ENCODE measurements around the gene LRP6.

Gene LRP6

GRCh38 chr12:12210416-12210815 lies 56.4 kb downstream of the LRP6 start:
- Histone ChIP-seq H3K4me1 (ENCODE audit: control insufficient read depth, low read depth, low read length) (peaks cover 9% of the 10 kb centered on the region), H3K4me3 (ENCODE audit: low read length) (no peak overlapping the region), H3K27ac (ENCODE audit: low read length) (no peak overlapping the region), H3K27me3 (ENCODE audit: control insufficient read depth, insufficient read depth, low read length) (no peaks in the 10 kb centered on the region), H3K9me3 (ENCODE audit: control insufficient read depth, low read depth, low read length) (no peaks in the 10 kb centered on the region), H3K9ac (ENCODE audit: low read length) (no peak overlapping the region), H3K36me3 (ENCODE audit: control insufficient read depth, low read depth, low read length) (no peaks in the 10 kb centered on the region)

GRCh38 chr12:12209675-12210074 lies 57.2 kb downstream of the LRP6 start:
- Histone ChIP-seq H3K27me3 (ENCODE audit: control insufficient read depth, insufficient read depth, low read length) (no peaks in the 10 kb centered on the region), H3K4me3 (ENCODE audit: low read length) (no peak overlapping the region), H3K9ac (ENCODE audit: low read length) (no peak overlapping the region), H3K4me1 (ENCODE audit: control insufficient read depth, low read depth, low read length) (peaks cover 4% of the 10 kb centered on the region), H3K36me3 (ENCODE audit: control insufficient read depth, low read depth, low read length) (no peaks in the 10 kb centered on the region), H3K27ac (ENCODE audit: low read length) (no peak overlapping the region), H3K9me3 (ENCODE audit: control insufficient read depth, low read depth, low read length) (no peaks in the 10 kb centered on the region)

DNA sequence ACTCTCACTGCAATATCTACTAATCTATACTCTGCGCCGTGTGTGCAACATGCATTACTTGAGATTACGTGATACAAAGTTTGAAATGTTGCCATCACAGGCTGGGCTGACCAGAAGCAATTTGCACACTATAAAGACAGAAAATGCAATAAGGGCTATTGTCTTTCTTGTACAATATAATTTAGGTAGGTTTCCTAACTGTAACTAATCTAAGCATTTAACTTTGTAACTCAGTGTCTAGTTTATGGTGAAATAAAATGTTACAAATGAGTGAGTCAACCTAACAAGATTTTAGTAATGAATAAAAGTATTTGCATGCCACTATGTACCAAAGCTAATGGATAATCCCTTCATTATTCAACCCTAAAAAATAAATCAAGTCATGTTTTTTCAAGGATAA lies 57.8 kb downstream of the LRP6 start:
- no peaks in the 10 kb centered on the region for H3K27me3 ChIP-seq (ENCODE audit: control insufficient read depth, insufficient read depth, low read length)
- no peak overlapping the region for H3K9ac ChIP-seq (ENCODE audit: low read length)
- H3K27ac ChIP-seq (ENCODE audit: low read length) = no peak overlapping the region
- H3K36me3 ChIP-seq (ENCODE audit: control insufficient read depth, low read depth, low read length) = no peaks in the 10 kb centered on the region
- no peaks in the 10 kb centered on the region for H3K4me1 ChIP-seq (ENCODE audit: control insufficient read depth, low read depth, low read length)
- H3K9me3 ChIP-seq (ENCODE audit: control insufficient read depth, low read depth, low read length) = no peaks in the 10 kb centered on the region
- H3K4me3 ChIP-seq (ENCODE audit: low read length) = no peak overlapping the region

DNA sequence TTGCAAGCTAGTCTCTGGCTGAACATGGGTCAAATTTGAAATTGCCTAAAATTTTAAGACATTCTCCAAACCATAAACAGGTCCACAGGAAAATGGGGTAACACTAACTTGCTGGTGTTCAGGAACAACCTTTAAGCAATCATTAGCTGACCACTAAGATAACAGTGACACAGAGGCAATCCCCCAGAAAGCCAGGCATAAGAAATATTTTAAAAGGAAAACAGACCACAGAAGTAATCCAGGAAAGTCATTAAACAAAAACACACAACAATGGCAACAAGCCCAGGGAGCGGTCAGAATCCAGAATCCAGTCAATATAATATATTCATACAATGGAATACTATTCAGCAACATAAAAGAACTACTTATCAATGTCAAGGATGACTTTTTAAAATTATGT lies 59.1 kb downstream of the LRP6 start:
- H3K9ac ChIP-seq (ENCODE audit: low read length) = no peak overlapping the region
- H3K36me3 ChIP-seq (ENCODE audit: control insufficient read depth, low read depth, low read length) = peaks cover 3% of the 10 kb centered on the region
- no peaks in the 10 kb centered on the region for H3K27me3 ChIP-seq (ENCODE audit: control insufficient read depth, insufficient read depth, low read length)
- no peak overlapping the region for H3K4me3 ChIP-seq (ENCODE audit: low read length)
- no peaks in the 10 kb centered on the region for H3K4me1 ChIP-seq (ENCODE audit: control insufficient read depth, low read depth, low read length)
- no peak overlapping the region for H3K27ac ChIP-seq (ENCODE audit: low read length)
- no peaks in the 10 kb centered on the region for H3K9me3 ChIP-seq (ENCODE audit: control insufficient read depth, low read depth, low read length)

GRCh38 chr12:12206776-12207388 lies 60.0 kb downstream of the LRP6 start:
- no peaks in the 10 kb centered on the region for H3K27me3 ChIP-seq (ENCODE audit: control insufficient read depth, insufficient read depth, low read length)
- H3K9me3 ChIP-seq (ENCODE audit: control insufficient read depth, low read depth, low read length) = no peaks in the 10 kb centered on the region
- no peak overlapping the region for H3K27ac ChIP-seq (ENCODE audit: low read length)
- H3K4me1 ChIP-seq (ENCODE audit: control insufficient read depth, low read depth, low read length) = no peaks in the 10 kb centered on the region
- H3K36me3 ChIP-seq (ENCODE audit: control insufficient read depth, low read depth, low read length) = peaks cover 6% of the 10 kb centered on the region
- no peak overlapping the region for H3K4me3 ChIP-seq (ENCODE audit: low read length)
- no peak overlapping the region for H3K9ac ChIP-seq (ENCODE audit: low read length)

GRCh38 chr12:12202747-12203146 lies 64.1 kb downstream of the LRP6 start:
- Histone ChIP-seq H3K4me3 (ENCODE audit: low read length) (no peak overlapping the region), H3K36me3 (ENCODE audit: control insufficient read depth, low read depth, low read length) (peaks cover 18% of the 10 kb centered on the region), H3K27me3 (ENCODE audit: control insufficient read depth, insufficient read depth, low read length) (no peaks in the 10 kb centered on the region), H3K4me1 (ENCODE audit: control insufficient read depth, low read depth, low read length) (no peaks in the 10 kb centered on the region), H3K9me3 (ENCODE audit: control insufficient read depth, low read depth, low read length) (no peaks in the 10 kb centered on the region), H3K27ac (ENCODE audit: low read length) (no peak overlapping the region), H3K9ac (ENCODE audit: low read length) (no peak overlapping the region)

DNA sequence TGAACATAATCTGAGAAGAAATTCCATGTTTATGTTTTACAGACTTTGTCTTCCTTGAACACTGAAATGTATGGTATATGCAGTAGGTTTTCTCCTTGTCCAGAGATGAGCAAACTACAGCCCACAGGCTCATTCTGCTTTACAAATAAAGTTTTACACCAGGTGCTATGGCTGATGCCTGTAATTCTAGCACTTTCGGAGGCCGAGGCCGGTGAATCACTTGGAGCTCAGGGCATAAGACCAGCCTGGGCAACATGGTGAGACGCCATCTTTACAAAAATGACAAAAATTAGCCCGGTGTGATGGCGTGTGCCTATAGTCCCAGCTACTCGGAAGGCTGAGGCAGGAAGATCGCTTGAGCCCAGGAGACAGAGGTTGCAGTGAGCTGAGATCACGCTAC lies 64.7 kb downstream of the LRP6 start:
- Histone ChIP-seq H3K4me1 (ENCODE audit: control insufficient read depth, low read depth, low read length) (no peaks in the 10 kb centered on the region), H3K36me3 (ENCODE audit: control insufficient read depth, low read depth, low read length) (peaks cover 20% of the 10 kb centered on the region), H3K9ac (ENCODE audit: low read length) (no peak overlapping the region), H3K9me3 (ENCODE audit: control insufficient read depth, low read depth, low read length) (no peaks in the 10 kb centered on the region), H3K4me3 (ENCODE audit: low read length) (no peak overlapping the region), H3K27me3 (ENCODE audit: control insufficient read depth, insufficient read depth, low read length) (no peaks in the 10 kb centered on the region), H3K27ac (ENCODE audit: low read length) (no peak overlapping the region)

GRCh38 chr12:12201274-12201758 lies 65.5 kb downstream of the LRP6 start:
- Histone ChIP-seq H3K9ac (ENCODE audit: low read length) (no peak overlapping the region), H3K4me3 (ENCODE audit: low read length) (no peak overlapping the region), H3K27ac (ENCODE audit: low read length) (no peak overlapping the region), H3K4me1 (ENCODE audit: control insufficient read depth, low read depth, low read length) (no peaks in the 10 kb centered on the region), H3K27me3 (ENCODE audit: control insufficient read depth, insufficient read depth, low read length) (no peaks in the 10 kb centered on the region), H3K36me3 (ENCODE audit: control insufficient read depth, low read depth, low read length) (peaks cover 21% of the 10 kb centered on the region), H3K9me3 (ENCODE audit: control insufficient read depth, low read depth, low read length) (no peaks in the 10 kb centered on the region)

DNA sequence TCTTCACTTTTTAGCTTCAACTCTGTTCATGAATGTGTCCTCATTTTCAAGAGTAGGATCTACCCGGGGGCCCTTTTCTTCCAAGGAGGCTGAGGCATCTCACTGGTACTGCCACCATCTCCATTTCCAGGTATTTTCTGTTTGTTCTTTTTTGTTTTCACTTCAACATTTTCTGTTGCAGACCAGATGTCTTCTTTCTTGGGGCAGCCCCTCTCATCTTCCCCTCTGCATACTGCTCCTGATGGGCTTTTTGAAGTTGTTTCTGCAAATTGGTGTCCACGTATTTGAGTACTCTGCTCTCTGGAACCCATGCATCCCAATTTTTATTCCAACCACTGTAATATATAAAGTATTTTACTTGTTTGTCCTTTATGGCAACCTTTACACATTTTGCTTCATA lies 66.5 kb downstream of the LRP6 start:
- Histone ChIP-seq H3K27me3 (ENCODE audit: control insufficient read depth, insufficient read depth, low read length) (no peaks in the 10 kb centered on the region), H3K36me3 (ENCODE audit: control insufficient read depth, low read depth, low read length) (peaks cover 21% of the 10 kb centered on the region), H3K27ac (ENCODE audit: low read length) (no peak overlapping the region), H3K4me3 (ENCODE audit: low read length) (no peak overlapping the region), H3K9me3 (ENCODE audit: control insufficient read depth, low read depth, low read length) (no peaks in the 10 kb centered on the region), H3K9ac (ENCODE audit: low read length) (no peak overlapping the region), H3K4me1 (ENCODE audit: control insufficient read depth, low read depth, low read length) (no peaks in the 10 kb centered on the region)

DNA sequence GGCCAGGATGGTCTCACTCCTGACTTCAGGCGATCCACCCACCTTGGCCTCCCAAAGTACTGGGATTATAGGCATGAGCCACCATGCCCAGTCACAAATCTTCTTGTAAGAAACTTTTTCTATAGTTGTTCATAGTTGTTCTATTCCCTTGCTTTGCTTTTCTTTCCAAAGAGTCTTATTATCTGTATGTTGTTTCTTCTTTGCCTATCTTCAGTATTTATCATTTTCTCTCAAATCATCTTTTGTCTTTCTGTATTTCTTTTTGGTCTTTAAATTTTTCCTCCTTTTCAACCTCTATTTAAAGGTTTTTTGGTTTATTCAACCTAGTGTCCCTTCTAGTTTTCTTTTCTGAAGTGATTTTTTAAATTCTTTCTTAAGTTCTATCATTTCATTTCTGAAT lies 68.7 kb downstream of the LRP6 start:
- Histone ChIP-seq H3K9me3 (ENCODE audit: control insufficient read depth, low read depth, low read length) (no peaks in the 10 kb centered on the region), H3K27me3 (ENCODE audit: control insufficient read depth, insufficient read depth, low read length) (no peaks in the 10 kb centered on the region), H3K4me1 (ENCODE audit: control insufficient read depth, low read depth, low read length) (no peaks in the 10 kb centered on the region), H3K4me3 (ENCODE audit: low read length) (no peak overlapping the region), H3K9ac (ENCODE audit: low read length) (no peak overlapping the region), H3K36me3 (ENCODE audit: control insufficient read depth, low read depth, low read length) (peaks cover 21% of the 10 kb centered on the region), H3K27ac (ENCODE audit: low read length) (no peak overlapping the region)

- Histone ChIP-seq H3K9me3 (ENCODE audit: control insufficient read depth, low read depth, low read length) (no peaks in the 10 kb centered on the region), H3K4me3 (ENCODE audit: low read length) (no peak overlapping the region), H3K27ac (ENCODE audit: low read length) (no peak overlapping the region), H3K9ac (ENCODE audit: low read length) (no peak overlapping the region), H3K27me3 (ENCODE audit: control insufficient read depth, insufficient read depth, low read length) (no peaks in the 10 kb centered on the region), H3K36me3 (ENCODE audit: control insufficient read depth, low read depth, low read length) (peaks cover 15% of the 10 kb centered on the region), H3K4me1 (ENCODE audit: control insufficient read depth, low read depth, low read length) (no peaks in the 10 kb centered on the region)
Observed at GRCh38 chr12:12197128-12197527, 69.7 kb downstream of the LRP6 start.

DNA sequence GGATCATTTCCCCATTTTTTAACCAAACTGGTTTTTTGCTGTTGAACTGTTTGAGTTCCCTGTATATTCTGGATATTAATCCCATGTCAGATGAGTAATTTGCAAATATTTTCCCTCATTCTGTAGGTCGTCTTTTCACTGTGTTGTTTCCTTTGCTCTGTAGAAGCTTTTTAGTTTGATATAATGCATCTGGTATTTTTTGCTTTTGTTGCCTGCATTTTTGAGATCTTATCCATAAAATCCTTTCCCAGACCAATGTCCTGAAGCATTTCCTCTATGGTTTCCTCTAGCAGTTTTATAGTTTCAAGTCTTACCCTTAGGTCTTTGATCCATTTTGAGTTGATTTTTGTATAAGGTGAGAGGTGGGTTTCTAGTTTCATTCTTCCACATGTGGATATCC lies 71.3 kb downstream of the LRP6 start:
- H3K36me3 ChIP-seq (ENCODE audit: control insufficient read depth, low read depth, low read length) = peaks cover 15% of the 10 kb centered on the region

More for the DNA sequence above, 71.3 kb downstream of the LRP6 start:
- H3K9ac ChIP-seq (ENCODE audit: low read length) = no peak overlapping the region
- H3K27ac ChIP-seq (ENCODE audit: low read length) = no peak overlapping the region
- H3K27me3 ChIP-seq (ENCODE audit: control insufficient read depth, insufficient read depth, low read length) = no peaks in the 10 kb centered on the region
- H3K4me1 ChIP-seq (ENCODE audit: control insufficient read depth, low read depth, low read length) = no peaks in the 10 kb centered on the region
- H3K9me3 ChIP-seq (ENCODE audit: control insufficient read depth, low read depth, low read length) = no peaks in the 10 kb centered on the region
- no peak overlapping the region for H3K4me3 ChIP-seq (ENCODE audit: low read length)

Data from iPS-18a (cell line).